Activated CD4-positive, CD25-positive, alpha-beta regulatory T cell treated with anti-CD3 and anti-CD28 coated beads, Interleukin-2, amount 50 U/mL, for 24 hours (primary cell): ENCODE measurements around the gene GPR78.

ENCODE experiments used
- ATAC-seq, 2 donors: fragments of 150-1000 bp; cut with Tn5 transposase; one replicate each; pipeline ENCODE4 v1.10.0; 2021; ENCODE audit warnings: mild to moderate bottlenecking in 1 of 2, moderate library complexity in 1 of 2

Gene GPR78

GRCh38 chr4:8601086-8601485, 20.9 kb downstream of the GPR78 start:
- ATAC-seq = no peak

DNA sequence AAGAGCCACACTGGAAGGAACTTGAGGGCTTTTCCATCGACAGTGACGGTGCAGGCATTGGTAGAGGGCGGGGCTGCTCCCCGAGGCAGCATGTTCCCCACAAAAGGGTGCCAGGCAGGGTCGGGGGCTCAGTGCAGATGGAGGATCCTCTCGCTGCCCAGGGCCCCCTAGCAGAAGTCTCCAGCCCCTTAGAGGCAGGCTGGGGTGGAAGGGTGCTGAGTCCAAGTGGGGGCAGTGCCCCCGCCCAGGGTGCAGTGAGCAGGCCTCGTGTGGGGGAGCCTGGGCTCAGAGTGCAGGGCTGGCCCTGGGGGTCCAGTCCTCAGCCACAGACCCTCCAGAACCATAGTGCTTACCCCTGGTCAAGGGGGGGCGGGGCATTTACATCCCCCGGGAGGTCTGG, 21.4 kb downstream of the GPR78 start:
- no peak for ATAC-seq

DNA sequence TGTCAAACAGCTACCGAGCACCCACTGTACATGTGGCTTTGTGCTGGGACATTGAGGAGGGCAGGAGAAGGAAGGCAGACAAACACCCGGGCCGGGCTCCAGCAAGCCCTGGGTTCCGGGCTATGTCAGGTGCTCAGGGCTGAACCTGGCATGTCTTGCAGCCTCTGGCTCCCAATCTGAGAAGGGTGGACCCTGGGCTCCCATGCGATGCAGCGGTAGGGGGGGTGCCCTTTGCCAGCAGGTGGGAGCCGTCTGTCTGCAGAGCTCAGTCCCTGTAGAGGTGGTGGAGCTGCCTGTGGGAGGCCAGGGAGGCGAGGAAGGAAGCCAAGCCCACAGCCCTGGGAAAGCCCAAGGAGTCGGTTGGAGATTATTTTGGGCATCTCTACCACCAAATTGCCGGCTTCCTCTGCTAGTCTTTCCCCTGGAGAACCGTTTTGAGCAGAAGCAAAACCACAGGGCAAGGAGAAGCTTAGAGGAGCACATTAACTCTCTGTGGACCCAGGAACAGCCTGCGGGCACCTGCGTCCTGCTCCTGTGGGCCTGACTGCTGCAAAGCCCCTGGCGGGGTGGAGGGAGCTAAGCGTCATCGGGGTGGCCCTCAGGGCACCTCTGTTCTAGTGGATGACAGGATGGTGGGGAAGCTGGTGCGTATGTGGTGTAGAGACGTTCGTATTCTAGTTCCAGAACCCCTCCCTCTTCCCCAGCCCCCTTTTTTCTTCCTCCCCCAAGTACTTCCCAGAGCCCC, 22.7 kb downstream of the GPR78 start:
- ATAC-seq = no peak

DNA sequence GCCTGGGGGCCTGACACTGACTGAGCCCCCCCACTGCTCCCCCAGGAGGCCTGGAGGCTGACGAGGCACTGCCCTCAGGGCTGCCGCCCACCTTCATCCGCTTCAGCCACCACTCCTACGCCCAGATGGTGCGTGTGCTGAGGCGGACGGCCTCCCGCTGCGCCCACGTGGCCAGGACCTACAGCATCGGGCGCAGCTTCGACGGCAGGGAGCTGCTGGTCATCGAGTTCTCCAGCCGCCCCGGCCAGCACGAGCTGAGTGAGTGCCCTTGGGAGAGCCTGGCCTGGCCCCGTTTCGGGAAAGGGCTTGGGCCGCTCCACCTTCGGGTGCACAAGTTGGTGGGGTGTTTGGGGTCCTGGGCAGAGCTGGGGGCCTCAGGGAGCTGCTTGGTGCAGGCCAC, 23.7 kb downstream of the GPR78 start:
- no peak for ATAC-seq

- ATAC-seq = no peak
Observed at GRCh38 chr4:8605289-8605688, 25.1 kb downstream of the GPR78 start.

GRCh38 chr4:8606476-8606875, 26.3 kb downstream of the GPR78 start:
- ATAC-seq = no peak

DNA sequence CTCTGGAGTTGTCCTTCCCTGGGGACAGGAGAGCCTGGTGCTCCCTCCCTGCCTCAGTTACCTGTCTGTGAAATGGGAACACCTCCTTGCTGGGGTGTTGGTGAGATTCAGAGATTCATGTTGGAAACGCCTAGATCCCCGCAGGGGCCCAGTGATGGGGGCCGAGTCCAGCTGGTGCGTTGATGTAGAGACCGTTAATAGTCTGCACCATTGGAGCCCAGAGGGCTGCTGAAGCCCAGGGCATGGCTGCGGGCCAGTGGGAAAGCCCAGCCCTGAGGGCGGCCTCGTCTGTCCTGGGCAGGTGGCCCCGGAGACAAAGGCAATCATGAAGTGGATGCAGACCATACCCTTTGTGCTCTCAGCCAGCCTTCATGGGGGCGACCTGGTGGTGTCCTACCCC, 26.8 kb downstream of the GPR78 start:
- no peak for ATAC-seq

- ATAC-seq = no peak
Observed at GRCh38 chr4:8607603-8608481, 27.6 kb downstream of the GPR78 start.

DNA sequence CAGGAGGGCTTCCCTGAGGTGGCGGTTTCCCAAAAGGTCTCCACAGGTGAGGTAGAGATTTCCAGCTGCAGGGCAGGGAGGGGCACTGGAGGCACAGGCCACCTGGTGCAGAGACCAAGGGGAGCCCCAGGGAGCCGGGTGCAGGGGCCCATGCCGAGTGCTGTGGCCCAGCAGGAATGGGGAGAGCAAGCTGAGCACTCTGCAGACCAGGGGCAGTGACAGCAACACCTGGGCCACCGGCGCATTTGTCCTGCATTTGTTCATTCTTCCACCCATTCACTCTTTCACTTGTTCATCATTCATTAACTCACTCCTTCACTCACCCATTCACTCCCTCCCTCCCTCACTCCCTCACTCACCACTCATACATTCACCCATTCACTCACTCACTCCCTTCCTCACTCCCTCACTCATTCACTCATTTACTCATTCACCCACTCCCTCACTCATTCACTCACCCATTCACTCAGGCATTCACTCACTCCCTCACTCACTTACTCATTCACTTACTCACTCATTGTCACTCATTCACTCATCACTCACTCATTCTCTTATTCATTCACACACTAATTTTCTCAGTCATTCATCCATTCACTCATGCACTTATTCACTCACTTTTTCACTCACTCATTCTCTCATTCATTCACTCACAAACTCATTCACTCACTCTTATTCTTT, 28.7 kb downstream of the GPR78 start:
- no peak for ATAC-seq

DNA sequence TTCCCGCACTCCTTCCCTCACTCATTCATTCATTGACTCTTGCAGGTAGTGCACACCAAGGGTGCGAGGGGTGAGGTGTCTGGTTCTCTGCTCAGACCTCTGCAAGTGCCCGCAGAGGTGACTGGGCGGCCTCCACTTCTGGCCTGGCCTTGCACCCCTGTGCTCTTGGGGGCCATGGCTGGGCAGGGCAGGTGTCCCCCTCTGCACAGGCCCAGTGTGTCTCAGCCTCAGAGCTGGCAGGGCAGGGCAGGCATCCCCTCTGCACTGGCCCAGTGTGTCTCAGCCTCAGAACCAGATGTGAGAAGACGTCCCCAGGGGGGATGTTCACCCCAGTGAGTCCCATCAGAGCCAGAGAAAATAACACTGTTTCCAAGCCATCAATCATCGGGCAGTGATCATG, 29.2 kb downstream of the GPR78 start:
- no peak for ATAC-seq

GRCh38 chr4:8609824-8610350, 29.7 kb downstream of the GPR78 start:
- ATAC-seq = no peak

DNA sequence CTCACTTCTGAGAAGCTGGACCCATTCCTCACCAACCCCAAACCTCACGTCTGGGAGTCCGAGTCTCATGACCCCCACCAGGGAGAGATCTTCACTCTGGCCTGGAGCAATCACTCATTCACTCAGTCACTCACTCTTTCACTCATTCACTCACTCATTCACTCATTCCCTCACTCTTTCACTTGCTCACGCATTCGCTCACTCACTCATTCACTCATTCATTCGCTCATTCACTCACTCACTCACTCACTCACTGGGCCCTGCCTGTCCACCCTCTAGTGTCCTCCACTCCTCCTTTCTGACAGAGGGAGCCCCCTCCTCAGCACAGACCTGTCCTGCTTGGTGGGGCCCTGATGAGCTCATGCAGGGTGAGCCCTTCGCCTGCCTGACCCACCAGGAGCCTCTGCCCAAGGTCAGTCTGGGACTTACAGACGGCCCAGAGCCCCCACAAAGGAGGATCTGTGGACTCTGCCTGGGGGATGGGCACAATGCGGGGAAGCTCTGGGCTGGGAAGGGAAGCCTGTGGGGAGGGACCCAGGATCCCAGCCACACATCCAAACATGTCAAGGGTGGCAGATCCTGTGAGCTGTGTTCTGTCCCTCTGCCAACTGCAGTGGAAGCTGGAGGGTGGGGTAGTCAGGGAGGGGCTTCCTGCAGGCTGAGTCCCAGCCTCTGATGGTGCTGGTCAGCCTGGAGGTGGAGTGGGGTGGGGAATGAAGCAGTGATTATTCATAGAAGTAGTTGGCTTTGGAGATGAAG, 30.8 kb downstream of the GPR78 start:
- no peak for ATAC-seq

- ATAC-seq = no peak
Observed at GRCh38 chr4:8612646-8613045, 32.5 kb downstream of the GPR78 start.

GRCh38 chr4:8613421-8614364, 33.5 kb downstream of the GPR78 start:
- ATAC-seq = no peak

DNA sequence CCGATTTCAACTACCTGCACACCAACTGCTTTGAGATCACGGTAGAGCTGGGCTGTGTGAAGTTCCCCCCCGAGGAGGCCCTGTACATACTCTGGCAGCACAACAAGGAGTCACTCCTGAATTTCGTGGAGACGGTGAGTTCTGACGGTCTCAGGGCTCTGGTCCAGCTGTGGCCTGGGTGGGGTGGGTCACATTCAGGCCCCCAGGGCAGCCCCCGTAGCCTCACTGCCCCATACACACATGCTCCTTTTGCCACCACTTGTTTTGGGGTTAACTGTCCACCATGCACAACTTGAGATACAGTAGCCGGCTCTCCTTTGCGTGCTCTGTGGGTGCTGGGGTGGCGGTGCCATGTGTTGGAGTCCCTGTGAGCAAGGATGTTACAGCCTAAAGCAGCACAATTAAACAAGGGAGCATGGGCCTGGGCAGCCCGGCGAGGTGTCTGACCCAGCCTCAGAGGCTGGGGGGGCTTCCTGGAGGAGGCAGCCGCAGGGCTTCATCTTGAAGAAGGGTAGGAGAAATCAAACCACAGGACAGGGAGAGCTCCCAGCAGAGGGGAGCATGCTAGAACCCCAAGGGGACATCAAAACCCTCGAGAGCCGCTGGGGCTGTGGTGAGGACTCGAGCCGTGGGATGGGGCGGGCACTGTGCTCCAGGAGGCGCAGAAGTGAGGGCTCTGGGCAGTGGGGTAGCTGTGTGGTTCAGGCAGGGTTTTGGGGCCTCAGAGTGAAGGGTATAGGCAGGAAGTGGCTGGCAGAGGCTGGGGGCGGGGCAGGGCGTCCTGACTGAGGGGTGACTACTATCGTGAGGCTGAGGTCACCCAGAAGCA, 34.4 kb downstream of the GPR78 start:
- no peak for ATAC-seq

DNA sequence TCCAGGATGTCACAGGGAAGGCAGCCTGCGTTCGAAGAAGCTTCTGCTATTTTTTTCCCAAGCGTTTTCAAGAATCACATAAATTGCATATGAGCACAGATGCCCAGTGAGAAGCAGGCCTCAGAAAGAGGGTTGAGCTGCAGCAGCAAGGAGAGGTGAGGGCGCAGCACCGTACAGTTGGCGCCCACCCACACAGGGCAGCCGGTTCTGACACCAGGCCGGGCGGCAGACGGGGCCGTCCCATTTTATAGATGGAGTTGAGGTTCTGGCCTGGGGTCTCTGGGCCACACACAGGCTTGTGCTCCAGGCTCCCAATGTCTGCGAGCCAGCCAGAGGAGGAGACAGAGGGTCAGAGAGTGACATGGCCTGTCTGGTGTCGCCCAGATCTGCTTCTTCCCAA, 35.2 kb downstream of the GPR78 start:
- ATAC-seq = no peak

DNA sequence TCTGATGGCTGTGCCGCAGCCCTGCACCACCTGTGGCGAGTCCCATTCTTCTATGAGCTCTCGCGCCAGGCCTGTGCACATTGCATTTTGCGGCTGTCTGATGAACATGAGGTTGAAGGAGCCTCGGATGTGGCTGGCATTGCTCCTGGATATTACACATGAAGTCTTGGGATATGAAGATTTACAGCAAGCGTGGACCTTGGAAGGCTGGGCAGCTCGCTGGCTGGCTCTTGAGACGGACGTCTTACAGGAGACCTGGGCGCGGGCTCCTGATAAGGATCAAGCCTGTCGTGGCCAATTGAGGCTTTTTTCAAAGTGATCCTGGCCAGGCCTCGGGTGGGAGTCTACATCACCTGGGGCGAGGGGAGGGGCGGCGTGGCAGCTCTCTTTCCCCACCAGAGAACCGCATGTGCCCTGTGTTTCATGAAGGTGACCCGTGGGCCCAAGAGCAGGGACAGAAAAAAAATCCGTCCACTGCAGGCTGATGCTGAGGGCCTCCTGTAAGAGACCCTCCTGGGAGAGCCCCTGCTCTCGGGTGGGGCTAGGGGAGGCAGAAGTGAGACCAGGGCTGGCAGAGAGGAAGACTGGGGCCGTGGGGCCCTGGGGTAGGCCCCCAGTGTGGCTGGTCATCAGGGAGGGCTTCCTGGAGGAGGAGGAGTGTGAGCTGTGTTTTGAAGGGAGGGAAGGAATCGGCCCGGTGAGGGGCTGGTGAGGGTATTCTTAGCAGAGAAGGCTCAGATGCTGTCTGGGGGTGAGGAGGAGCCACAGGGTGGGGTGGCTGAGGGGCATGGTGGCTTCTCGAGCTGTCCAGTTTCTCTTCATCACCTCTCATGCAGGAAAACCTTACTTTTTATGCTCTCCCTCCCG, 36.0 kb downstream of the GPR78 start:
- ATAC-seq = no peak

DNA sequence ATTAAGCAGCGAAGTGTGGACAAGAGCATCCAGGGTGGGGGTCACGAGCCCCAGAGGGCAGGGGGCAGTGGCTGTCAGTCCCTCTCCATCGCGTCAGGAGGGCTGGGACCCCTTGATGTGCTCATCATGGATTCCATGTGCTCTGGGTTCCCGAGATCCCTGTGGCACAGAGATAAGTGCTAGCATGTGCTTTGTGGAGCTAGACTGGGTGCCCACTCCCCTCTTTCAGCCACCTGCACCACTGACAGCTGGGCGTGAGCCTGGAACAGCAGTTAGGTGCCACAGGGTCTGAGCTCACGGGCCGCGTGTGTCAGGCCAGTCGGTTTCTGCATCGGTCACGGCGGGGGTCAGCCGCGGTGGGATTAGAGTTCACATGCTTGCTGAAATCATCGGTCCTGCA, 36.6 kb downstream of the GPR78 start:
- ATAC-seq = no peak

- no peak for ATAC-seq
Observed at GRCh38 chr4:8617486-8618040, 37.4 kb downstream of the GPR78 start.
